ENCODE data around the gene BATF3. TPM values are rescaled to one million over a fixed set of nuclear protein-coding genes. Genes with fewer than 3 reads are reported as not detected.

BATF3 gene
- total RNA-seq, 2 experiments from 2014 or later: 2.1 to 3.1 TPM

GRCh38 chr1:212680680-212681389 lies 18.8 kb downstream of the BATF3 start:
- no peak overlapping the region for H2AFZ ChIP-seq (ENCODE audit: low read length)
- H4K20me1 ChIP-seq (ENCODE audit: insufficient read depth, low read length): no peaks in the 10 kb centered on the region
- H3K27ac ChIP-seq (ENCODE audit: low read depth, low read length, poor library complexity, severe bottlenecking): no peak overlapping the region
- intact Hi-C loops (cut with micrococcal nuclease; ENCODE audit: unreplicated experiment): no loop called here
- no peaks in the 10 kb centered on the region for H3K9me3 ChIP-seq (ENCODE audit: low read length)
- DNase-seq (ENCODE audit: low spot score): no peak
- no peaks in the 10 kb centered on the region for H3K79me2 ChIP-seq (ENCODE audit: insufficient read depth, low read depth, low read length)
- TF ChIP-seq CTCF (conservative IDR thresholded peaks at IDR 0.05; ENCODE audit: low read length): no peak
- no peaks in the 10 kb centered on the region for H3K36me3 ChIP-seq (ENCODE audit: insufficient read depth, low read length)
- no peaks in the 10 kb centered on the region for H3K9me2 ChIP-seq (ENCODE audit: insufficient read depth, low read length)
- POLR2A ChIA-PET: interaction anchor here (0.6 to 1.3 kb wide), 3 partner anchors 9 to 405 kb away, joined by 3 to 5 read pairs (median 3); no protein-coding TSS in a partner anchor
- H3K4me2 ChIP-seq (ENCODE audit: low read length): no peak overlapping the region
- BruUV-seq (replicated peaks): no TSS peak
- no peak overlapping the region for H3K4me3 ChIP-seq (ENCODE audit: low read depth, low read length, poor library complexity, severe bottlenecking)
- CTCF ChIA-PET (ENCODE audit: unreplicated experiment): interaction anchor here (0.8 kb wide), 1 partner anchor 13 kb away, joined by 3 read pairs; no protein-coding TSS in a partner anchor
- peaks cover 32% of the 10 kb centered on the region for H3K4me1 ChIP-seq (ENCODE audit: insufficient read depth, low read length, poor library complexity, severe bottlenecking)

- intact Hi-C loops (cut with micrococcal nuclease; ENCODE audit: unreplicated experiment): no loop called here
- Histone ChIP-seq H3K36me3 (ENCODE audit: insufficient read depth, low read length) (no peaks in the 10 kb centered on the region), H3K9me2 (ENCODE audit: insufficient read depth, low read length) (no peaks in the 10 kb centered on the region), H4K20me1 (ENCODE audit: insufficient read depth, low read length) (no peaks in the 10 kb centered on the region), H3K4me3 (ENCODE audit: low read depth, low read length, poor library complexity, severe bottlenecking) (no peak overlapping the region), H3K79me2 (ENCODE audit: insufficient read depth, low read depth, low read length) (no peaks in the 10 kb centered on the region), H2AFZ (ENCODE audit: low read length) (peak overlapping the region; percentile 39; the same call in 1 of the 2 replicates), H3K9me3 (ENCODE audit: low read length) (no peaks in the 10 kb centered on the region), H3K4me2 (ENCODE audit: low read length) (0 out of 2 replicates have a peak overlapping the region, but pooled peaks have one; percentile 1), H3K27ac (ENCODE audit: low read depth, low read length, poor library complexity, severe bottlenecking) (no peak overlapping the region), H3K4me1 (ENCODE audit: insufficient read depth, low read length, poor library complexity, severe bottlenecking) (peaks cover 28% of the 10 kb centered on the region)
- TF ChIP-seq CTCF (conservative IDR thresholded peaks at IDR 0.05; ENCODE audit: low read length) (no peak), EZH2phosphoT487 (IDR thresholded peaks at IDR 0.05; ENCODE audit: borderline replicate concordance, low read depth, low read length) (no peak)
- CTCF ChIA-PET (ENCODE audit: unreplicated experiment): interaction anchor here (0.5 to 0.6 kb wide), 2 partner anchors 94 to 200 kb away, joined by 3 read pairs; no protein-coding TSS in a partner anchor
- DNase-seq (ENCODE audit: low spot score): peak; percentile 23
- BruUV-seq (replicated peaks): no TSS peak
- POLR2A ChIA-PET: interaction anchor here (0.6 kb wide), 1 partner anchor 369 kb away, joined by 3 read pairs; no protein-coding TSS in a partner anchor
Measured at GRCh38 chr1:212678456-212679410, 20.9 kb downstream of the BATF3 start.

Measured in OCI-LY7 (cell line).